DOHH2 (cell line): ENCODE results near the gene NOTO.

ENCODE experiments used
- H3F3A ChIP-seq: fragments of 200-600 bp; sonication (generic), shearing (Covaris generic); 2 replicates; pipeline ENCODE4 v1.6.0; 2016; ENCODE audit warnings: antibody characterized with exemption, mild to moderate bottlenecking; ENCODE audit not compliant: control insufficient read depth, insufficient read depth
- H3K27ac ChIP-seq: fragments of 200-600 bp; sonication (generic); 2 replicates; pipeline ENCODE4 v1.5.1; 2014; ENCODE audit warnings: low read depth, mild to moderate bottlenecking, low read length, moderate library complexity
- H3K27me3 ChIP-seq: fragments of 200-600 bp; sonication (generic); 2 replicates; pipeline ENCODE4 v1.6.1; 2014; ENCODE audit warnings: mild to moderate bottlenecking, low read length, mixed read lengths; ENCODE audit not compliant: control insufficient read depth
- H3K36me3 ChIP-seq: fragments of 200-600 bp; sonication (generic); 2 replicates; pipeline ENCODE4 v1.6.1; 2014; ENCODE audit warnings: mild to moderate bottlenecking, low read length, moderate library complexity, mixed read lengths; ENCODE audit not compliant: control insufficient read depth
- H3K4me1 ChIP-seq: fragments of 200-600 bp; sonication (generic); 2 replicates; pipeline ENCODE4 v1.6.1; 2014; ENCODE audit warnings: mild to moderate bottlenecking, low read length, mixed read lengths; ENCODE audit not compliant: control insufficient read depth
- H3K4me2 ChIP-seq: fragments of 200-600 bp; sonication (generic); 2 replicates; pipeline ENCODE4 v1.6.0; 2014; ENCODE audit warnings: mild to moderate bottlenecking, low read length, moderate library complexity
- H3K4me3 ChIP-seq: fragments of 200-600 bp; sonication (generic); 2 replicates; pipeline ENCODE4 v1.5.1; 2014; ENCODE audit warnings: mild to moderate bottlenecking, low read length, mixed read lengths
- H3K79me2 ChIP-seq: fragments of 200-600 bp; sonication (generic); 2 replicates; pipeline ENCODE4 v1.6.1; 2014; ENCODE audit warnings: mild to moderate bottlenecking, low read length, mixed read lengths; ENCODE audit not compliant: control insufficient read depth
- H3K9me2 ChIP-seq: fragments of 200-600 bp; sonication (generic); replicated peaks from 2 replicates; pipeline ENCODE4 v1.6.1; 2014; ENCODE audit warnings: mild to moderate bottlenecking, low read length, mixed read lengths; ENCODE audit not compliant: control insufficient read depth
- H3K9me3 ChIP-seq: fragments of 200-600 bp; sonication (generic); 2 replicates; pipeline ENCODE4 v1.6.1; 2014; ENCODE audit warnings: antibody characterized with exemption, low read length, mixed read lengths; ENCODE audit not compliant: control insufficient read depth, insufficient read depth
- H4K20me1 ChIP-seq: fragments of 200-600 bp; sonication (generic); 2 replicates; pipeline ENCODE4 v1.6.0; 2014; ENCODE audit warnings: low read depth, mild to moderate bottlenecking, antibody characterized with exemption, low read length, moderate library complexity; ENCODE audit not compliant: control insufficient read depth, insufficient read depth
- EZH2phosphoT487 ChIP-seq: fragments of 200-600 bp; sonication (generic); IDR thresholded peaks from 2 replicates; pipeline ENCODE4 v1.6.1; 2017; ENCODE audit warnings: borderline replicate concordance, mild to moderate bottlenecking, antibody characterized with exemption, low read length, moderate library complexity, mixed read lengths
- TF ChIP-seq, protein P1 (sequence below): fragments of 200-600 bp; sonication (generic); IDR thresholded peaks from one replicate; pipeline ENCODE4 v1.5.1; 2014; ENCODE audit warnings: antibody characterized with exemption, mild to moderate bottlenecking, low read depth, low read length; ENCODE audit not compliant: poor library complexity, severe bottlenecking

Gene NOTO

DNA sequence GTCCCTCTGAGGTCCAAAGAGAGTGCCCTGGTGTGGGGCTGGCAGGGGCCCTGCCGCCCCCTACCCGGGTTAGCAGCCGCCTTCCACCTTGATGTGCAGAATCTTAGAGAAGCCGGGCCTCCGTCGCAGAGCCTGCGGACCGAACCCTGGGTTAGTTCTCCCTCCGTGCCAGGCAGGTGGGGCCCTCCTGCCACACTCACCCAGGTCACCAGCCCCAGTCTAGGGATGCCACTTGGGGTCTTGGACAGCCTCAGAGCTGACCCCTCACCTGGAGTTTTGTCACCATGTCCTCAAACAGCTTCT, 56.5 kb downstream of the NOTO start:
- H3K4me2 ChIP-seq = no peak overlapping the region
- peaks cover 9% of the 10 kb centered on the region for H3F3A ChIP-seq
- H3K4me3 ChIP-seq = no peak overlapping the region
- H3K4me1 ChIP-seq = peaks cover 14% of the 10 kb centered on the region
- H3K27ac ChIP-seq = no peak overlapping the region
- TF ChIP-seq EZH2phosphoT487 = no peak
- TF ChIP-seq, protein P1, sequence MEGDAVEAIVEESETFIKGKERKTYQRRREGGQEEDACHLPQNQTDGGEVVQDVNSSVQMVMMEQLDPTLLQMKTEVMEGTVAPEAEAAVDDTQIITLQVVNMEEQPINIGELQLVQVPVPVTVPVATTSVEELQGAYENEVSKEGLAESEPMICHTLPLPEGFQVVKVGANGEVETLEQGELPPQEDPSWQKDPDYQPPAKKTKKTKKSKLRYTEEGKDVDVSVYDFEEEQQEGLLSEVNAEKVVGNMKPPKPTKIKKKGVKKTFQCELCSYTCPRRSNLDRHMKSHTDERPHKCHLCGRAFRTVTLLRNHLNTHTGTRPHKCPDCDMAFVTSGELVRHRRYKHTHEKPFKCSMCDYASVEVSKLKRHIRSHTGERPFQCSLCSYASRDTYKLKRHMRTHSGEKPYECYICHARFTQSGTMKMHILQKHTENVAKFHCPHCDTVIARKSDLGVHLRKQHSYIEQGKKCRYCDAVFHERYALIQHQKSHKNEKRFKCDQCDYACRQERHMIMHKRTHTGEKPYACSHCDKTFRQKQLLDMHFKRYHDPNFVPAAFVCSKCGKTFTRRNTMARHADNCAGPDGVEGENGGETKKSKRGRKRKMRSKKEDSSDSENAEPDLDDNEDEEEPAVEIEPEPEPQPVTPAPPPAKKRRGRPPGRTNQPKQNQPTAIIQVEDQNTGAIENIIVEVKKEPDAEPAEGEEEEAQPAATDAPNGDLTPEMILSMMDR = no peak
- no peaks in the 10 kb centered on the region for H3K9me3 ChIP-seq
- H3K9me2 ChIP-seq = no peaks in the 10 kb centered on the region
- H3K36me3 ChIP-seq = peaks cover 83% of the 10 kb centered on the region
- no peaks in the 10 kb centered on the region for H3K79me2 ChIP-seq
- no peaks in the 10 kb centered on the region for H3K27me3 ChIP-seq
- H4K20me1 ChIP-seq = no peaks in the 10 kb centered on the region

DNA sequence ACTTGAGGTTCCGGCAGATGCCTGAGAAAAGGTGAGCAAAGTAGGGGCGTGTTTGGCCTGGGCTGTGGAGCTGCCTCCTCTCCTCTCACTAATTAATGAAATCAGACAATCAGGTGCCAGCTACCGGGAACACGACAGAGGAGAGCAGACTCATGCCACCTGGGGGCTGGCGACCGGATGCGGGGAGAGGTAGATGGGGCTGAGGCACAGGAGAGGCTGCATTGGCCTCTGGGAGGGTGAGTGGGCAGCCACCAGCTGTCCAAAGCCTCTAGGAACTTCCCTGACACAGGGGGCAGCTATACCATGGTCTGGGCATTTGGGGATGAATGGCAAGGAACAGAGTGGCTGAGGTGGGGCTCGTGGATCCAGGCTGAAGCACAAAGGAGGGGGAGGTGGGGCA, 56.9 kb downstream of the NOTO start:
- peaks cover 5% of the 10 kb centered on the region for H3F3A ChIP-seq
- no peak overlapping the region for H3K27ac ChIP-seq
- no peak overlapping the region for H3K4me3 ChIP-seq
- peaks cover 81% of the 10 kb centered on the region for H3K36me3 ChIP-seq
- H4K20me1 ChIP-seq = no peaks in the 10 kb centered on the region
- H3K79me2 ChIP-seq = no peaks in the 10 kb centered on the region
- H3K4me1 ChIP-seq = peaks cover 14% of the 10 kb centered on the region
- no peaks in the 10 kb centered on the region for H3K9me2 ChIP-seq
- no peak for TF ChIP-seq EZH2phosphoT487
- TF ChIP-seq, protein P1 = no peak
- no peak overlapping the region for H3K4me2 ChIP-seq
- no peaks in the 10 kb centered on the region for H3K27me3 ChIP-seq
- no peaks in the 10 kb centered on the region for H3K9me3 ChIP-seq

DNA sequence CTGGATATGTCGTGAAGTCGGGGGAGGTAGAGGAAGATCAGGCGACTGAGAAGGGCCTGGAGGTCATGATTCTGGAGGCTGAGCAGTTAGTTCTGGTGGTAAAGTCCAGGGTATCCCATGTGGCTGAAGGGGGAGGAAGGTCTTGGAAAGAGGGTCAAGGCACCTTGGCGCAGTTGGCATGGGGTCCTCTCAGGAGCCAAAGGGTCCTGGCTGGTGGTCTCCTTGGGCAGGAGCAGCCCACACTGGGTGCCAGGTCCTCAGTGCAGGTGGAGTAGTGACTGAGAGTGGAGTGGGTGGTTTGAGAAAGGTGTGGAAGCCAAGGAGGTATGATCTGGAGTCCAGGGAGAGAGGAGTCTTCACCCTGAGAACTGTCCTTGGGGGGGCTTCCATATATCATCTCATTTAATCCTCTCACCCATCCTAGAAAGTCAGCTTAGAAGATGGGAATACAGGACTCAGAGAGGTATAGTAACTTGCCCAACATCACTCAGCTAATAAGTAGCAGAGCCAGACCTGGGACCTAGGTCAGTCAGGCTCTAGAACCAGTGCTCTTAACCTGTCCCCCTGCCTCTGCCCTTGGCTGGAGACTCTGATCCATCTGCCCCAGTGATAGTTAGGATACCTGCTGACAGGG, 57.4 kb downstream of the NOTO start:
- Histone ChIP-seq H3F3A (no peaks in the 10 kb centered on the region; the same call in none of the 2 replicates), H3K4me1 (peaks cover 14% of the 10 kb centered on the region), H3K4me3 (no peak overlapping the region), H3K27ac (no peak overlapping the region), H3K79me2 (no peaks in the 10 kb centered on the region), H4K20me1 (no peaks in the 10 kb centered on the region), H3K27me3 (no peaks in the 10 kb centered on the region), H3K9me3 (no peaks in the 10 kb centered on the region), H3K36me3 (peaks cover 81% of the 10 kb centered on the region), H3K4me2 (no peak overlapping the region), H3K9me2 (no peaks in the 10 kb centered on the region)
- TF ChIP-seq, protein P1 = no peak
- no peak for TF ChIP-seq EZH2phosphoT487
